Panc1 (cell line): ENCODE results near the gene ENTPD7. TPM values are rescaled to one million over a fixed set of nuclear protein-coding genes. Genes with fewer than 3 reads are reported as not detected.

Experiments
- ATAC-seq: fragments of 200-7000 bp; cut with Tn5 transposase; 2 replicates; pipeline ENCODE4 v1.9.1; 2020; ENCODE audit warnings: mild to moderate bottlenecking, moderate library complexity
- BruUV-seq: library from RNA; stranded (reverse); fragments of 400-500 nt; replicated peaks from 2 replicates; lab custom pipeline; 2021; lab: Mats Ljungman, UMichigan
- CTCF ChIA-PET: fragments of 300-600 bp; sonication (Branson Sonifier 250); formaldehyde crosslinking; loops from one replicate; lab custom pipeline; 2022; ENCODE audit warnings: antibody characterized with exemption; lab: Charles Lee
- POLR2A ChIA-PET: fragments of 300-600 bp; sonication (Branson Sonifier 250); formaldehyde crosslinking; loops from one replicate; lab custom pipeline; 2022; ENCODE audit warnings: antibody characterized with exemption; lab: Charles Lee
- DNase-seq: peaks from one replicate; pipeline ENCODE4 v3.0.0-alpha.2; 2010; ENCODE audit warnings: low read depth, low spot score
- H3K27ac ChIP-seq: 2 replicates; pipeline ENCODE4 v1.5.1; 2011; ENCODE audit warnings: mild to moderate bottlenecking, low read length, inconsistent platforms
- H3K27me3 ChIP-seq: fragments of 200-500 bp; sonication (Bioruptor generic); 2 replicates; pipeline ENCODE4 v1.6.0; 2014; ENCODE audit warnings: low read length, inconsistent platforms; ENCODE audit not compliant: control insufficient read depth, insufficient read depth
- H3K36me3 ChIP-seq: fragments of 200-500 bp; sonication (Bioruptor generic); 2 replicates; pipeline ENCODE4 v1.5.1; 2014; ENCODE audit warnings: inconsistent platforms, mild to moderate bottlenecking, low read length, moderate library complexity; ENCODE audit not compliant: control insufficient read depth, insufficient read depth
- H3K4me1 ChIP-seq: 2 replicates; pipeline ENCODE4 v1.5.1; 2011; ENCODE audit warnings: inconsistent platforms, mild to moderate bottlenecking, low read length, moderate library complexity; ENCODE audit not compliant: control insufficient read depth, insufficient read depth
- H3K4me3 ChIP-seq, 2 experiments: 2 replicates each; pipeline ENCODE4 v1.5.1; 2011 to 2012; ENCODE audit warnings: low read depth in 2 of 2, low read length in 2 of 2, mild to moderate bottlenecking in 2 of 2, inconsistent platforms in 1 of 2, moderate library complexity in 1 of 2
- H3K9me3 ChIP-seq: fragments of 200-500 bp; sonication (Bioruptor generic); 2 replicates; pipeline ENCODE4 v1.5.1; 2014; ENCODE audit warnings: low read depth, mild to moderate bottlenecking, inconsistent platforms, low read length, moderate library complexity; ENCODE audit not compliant: control insufficient read depth, insufficient read depth
- POLR2AphosphoS5 ChIP-seq: IDR thresholded peaks from 2 replicates; pipeline ENCODE4 v1.6.1; 2012; ENCODE audit warnings: mild to moderate bottlenecking, low read depth, low read length, moderate library complexity
- REST ChIP-seq, 2 experiments: IDR thresholded peaks; 2 replicates each; pipeline ENCODE4 v1.6.1; 2011 to 2012; ENCODE audit warnings: low read depth in 2 of 2, control low read depth in 1 of 2, low read length in 1 of 2, mild to moderate bottlenecking in 1 of 2, moderate library complexity in 1 of 2; ENCODE audit not compliant: insufficient read depth in 1 of 2
- SIN3A ChIP-seq: IDR thresholded peaks from 2 replicates; pipeline ENCODE4 v1.6.1; 2012; ENCODE audit warnings: low read depth, mild to moderate bottlenecking, low read length, moderate library complexity, borderline replicate concordance; ENCODE audit not compliant: insufficient read depth
- TCF7L2 ChIP-seq: IDR thresholded peaks from 2 replicates; pipeline ENCODE4 v1.6.1; 2011; ENCODE audit warnings: mild to moderate bottlenecking, low read depth, low read length, inconsistent platforms
- in situ Hi-C: cut with HindIII; loops from 2 replicates; pipeline ENCODE4 v1.10.0; 2016; ENCODE audit warnings: low sequenced_read_pairs, low pct_unique_long_range_greater_than_20kb
- intact Hi-C: fragments of 100-400 bp; cut with micrococcal nuclease; formaldehyde crosslinking; loops from one replicate; pipeline ENCODE4 v1.10.0; 2022; ENCODE audit not compliant: unreplicated experiment
- total RNA-seq: library from RNA; stranded (reverse); gene quantifications from one replicate; pipeline ENCODE4 v1.2.1, GENCODE V29; 2021; ENCODE audit not compliant: unreplicated experiment
- TF ChIP-seq, protein P1 (sequence below): fragments of 450-650 bp; IDR thresholded peaks from 2 replicates; pipeline ENCODE4 v1.5.1; 2017; ENCODE audit warnings: mild to moderate bottlenecking

The ENTPD7 gene
- total RNA-seq, 1 experiment from 2014 or later, result 15.9 TPM

GRCh38 chr10:99673492-99673891 lies 14.2 kb downstream of the ENTPD7 start:
- TF ChIP-seq REST (IDR thresholded peaks at IDR 0.05; ENCODE audit: insufficient read depth in 1 of 2, low read depth in 2 of 2, low read length in 1 of 2) (no peak), POLR2AphosphoS5 (no peak), SIN3A (no peak), TCF7L2 (no peak)
- TF ChIP-seq, protein P1, sequence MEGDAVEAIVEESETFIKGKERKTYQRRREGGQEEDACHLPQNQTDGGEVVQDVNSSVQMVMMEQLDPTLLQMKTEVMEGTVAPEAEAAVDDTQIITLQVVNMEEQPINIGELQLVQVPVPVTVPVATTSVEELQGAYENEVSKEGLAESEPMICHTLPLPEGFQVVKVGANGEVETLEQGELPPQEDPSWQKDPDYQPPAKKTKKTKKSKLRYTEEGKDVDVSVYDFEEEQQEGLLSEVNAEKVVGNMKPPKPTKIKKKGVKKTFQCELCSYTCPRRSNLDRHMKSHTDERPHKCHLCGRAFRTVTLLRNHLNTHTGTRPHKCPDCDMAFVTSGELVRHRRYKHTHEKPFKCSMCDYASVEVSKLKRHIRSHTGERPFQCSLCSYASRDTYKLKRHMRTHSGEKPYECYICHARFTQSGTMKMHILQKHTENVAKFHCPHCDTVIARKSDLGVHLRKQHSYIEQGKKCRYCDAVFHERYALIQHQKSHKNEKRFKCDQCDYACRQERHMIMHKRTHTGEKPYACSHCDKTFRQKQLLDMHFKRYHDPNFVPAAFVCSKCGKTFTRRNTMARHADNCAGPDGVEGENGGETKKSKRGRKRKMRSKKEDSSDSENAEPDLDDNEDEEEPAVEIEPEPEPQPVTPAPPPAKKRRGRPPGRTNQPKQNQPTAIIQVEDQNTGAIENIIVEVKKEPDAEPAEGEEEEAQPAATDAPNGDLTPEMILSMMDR, result no peak
- intact Hi-C loops (no loop called here), in situ Hi-C loops (no loop called here)
- BruUV-seq, result no TSS peak
- ChIA-PET POLR2A (no interaction called here), CTCF (no interaction called here)
- H3K27me3 ChIP-seq, result no peaks in the 10 kb centered on the region
- H3K36me3 ChIP-seq, result no peaks in the 10 kb centered on the region
- DNase-seq (no peak), ATAC-seq (no peak)
- H3K27ac ChIP-seq, result no peak overlapping the region
- no peak overlapping the region for H3K4me3 ChIP-seq
- H3K4me1 ChIP-seq, result no peaks in the 10 kb centered on the region
- H3K9me3 ChIP-seq, result no peaks in the 10 kb centered on the region

GRCh38 chr10:99674762-99675161 lies 15.5 kb downstream of the ENTPD7 start:
- POLR2A ChIA-PET, result no interaction called here
- ATAC-seq, result no peak
- no peak for DNase-seq
- no peaks in the 10 kb centered on the region for H3K27me3 ChIP-seq
- in situ Hi-C loops (no loop called here), intact Hi-C loops (no loop called here)
- no peak overlapping the region for H3K4me3 ChIP-seq
- BruUV-seq, result no TSS peak
- CTCF ChIA-PET, result no interaction called here
- no peak for TF ChIP-seq REST (IDR thresholded peaks at IDR 0.05; ENCODE audit: insufficient read depth in 1 of 2, low read depth in 2 of 2, low read length in 1 of 2)
- TF ChIP-seq SIN3A, result no peak
- no peak for TF ChIP-seq POLR2AphosphoS5
- no peak for TF ChIP-seq TCF7L2
- TF ChIP-seq, protein P1, result no peak
- H3K36me3 ChIP-seq, result no peaks in the 10 kb centered on the region
- H3K4me1 ChIP-seq, result no peaks in the 10 kb centered on the region
- no peak overlapping the region for H3K27ac ChIP-seq
- no peaks in the 10 kb centered on the region for H3K9me3 ChIP-seq
